BJ (cell line): ENCODE results near the gene NOX3. TPM values are rescaled to one million over a fixed set of nuclear protein-coding genes. Genes with fewer than 3 reads are reported as not detected.

ENCODE experiments used
- CTCF ChIA-PET: fragments of 350-600 bp; formaldehyde crosslinking; extraction: SDS; loops from one replicate; lab custom pipeline; 2021; ENCODE audit warnings: antibody characterized with exemption, inconsistent platforms; lab: Yijun Ruan, JAX
- POLR2A ChIA-PET: fragments of 300-600 bp; sonication (Branson Sonifier 250); formaldehyde crosslinking; extraction: SDS; loops from one replicate; lab custom pipeline; 2021; ENCODE audit warnings: antibody characterized with exemption; lab: Charles Lee
- DNase-seq: peaks from one replicate; pipeline ENCODE4 v3.0.0-alpha.2; 2011; ENCODE audit warnings: low read depth
- H3K27me3 ChIP-seq: 2 replicates; pipeline ENCODE4 v1.6.0; 2011; ENCODE audit warnings: low read length; ENCODE audit not compliant: control insufficient read depth, insufficient read depth
- H3K36me3 ChIP-seq: 2 replicates; pipeline ENCODE4 v1.5.1; 2011; ENCODE audit warnings: low read length; ENCODE audit not compliant: control insufficient read depth, insufficient read depth
- H3K4me3 ChIP-seq: 2 replicates; pipeline ENCODE4 v1.5.1; 2011; ENCODE audit warnings: low read depth, mild to moderate bottlenecking, control low read depth, low read length
- polyA plus RNA-seq: library from polyadenylated mRNA; depleted of rRNA; stranded (reverse); fragments of >200 nt; gene quantifications from 2 replicates; pipeline ENCODE4 v1.2.3, GENCODE V29; 2011
- TF ChIP-seq, protein P1 (sequence below): IDR thresholded peaks from 2 replicates; pipeline ENCODE4 v1.5.1; 2011; ENCODE audit warnings: low read depth, mild to moderate bottlenecking, control low read depth, inconsistent platforms, low read length, moderate library complexity; ENCODE audit not compliant: insufficient read depth

NOX3 gene
- polyA plus RNA-seq, 1 experiment: not detected

DNA sequence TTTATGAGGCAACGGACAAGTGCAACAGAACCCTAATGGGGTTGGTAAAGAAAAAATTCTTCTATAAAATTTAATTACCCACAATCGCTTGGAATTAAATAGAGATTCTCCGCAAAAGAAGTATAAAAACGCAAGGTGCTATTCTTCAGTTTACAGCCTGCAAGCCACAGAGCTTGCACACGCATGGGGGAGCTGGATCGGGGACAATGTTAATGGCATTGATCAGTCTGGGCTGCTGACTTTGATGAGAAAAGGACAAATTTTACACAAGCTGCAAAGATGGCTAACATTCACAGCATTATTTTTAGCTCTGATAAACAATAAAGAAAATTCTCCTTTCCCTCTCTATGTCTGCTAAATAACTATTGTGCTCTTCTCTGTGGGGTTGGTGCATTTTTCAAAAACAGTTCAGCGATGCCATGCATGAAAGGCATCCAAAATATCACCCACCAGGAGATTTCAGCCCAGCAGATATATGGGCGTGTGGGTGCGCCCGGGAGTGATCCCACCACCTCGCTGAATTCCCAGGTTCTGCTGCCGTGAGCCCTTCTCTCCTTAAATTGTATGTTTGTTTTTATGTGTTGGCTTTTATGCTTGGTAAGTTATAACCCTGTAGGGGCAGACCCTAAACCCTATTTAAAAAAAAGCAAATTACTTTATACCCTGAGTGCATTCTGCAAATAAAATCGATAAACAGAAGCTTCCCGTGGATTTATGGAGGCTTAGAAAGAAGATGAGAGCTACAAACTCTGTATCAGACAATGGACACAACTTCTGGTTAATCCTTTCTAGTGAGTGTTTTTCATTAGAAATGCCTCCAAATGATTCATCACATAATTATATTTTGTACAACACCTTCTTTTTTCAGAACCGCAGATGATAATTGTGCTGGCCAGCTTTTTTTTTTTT lies 55.6 kb downstream of the NOX3 start:
- Histone ChIP-seq H3K36me3 (no peaks in the 10 kb centered on the region), H3K4me3 (no peak overlapping the region), H3K27me3 (no peaks in the 10 kb centered on the region)
- TF ChIP-seq, protein P1, sequence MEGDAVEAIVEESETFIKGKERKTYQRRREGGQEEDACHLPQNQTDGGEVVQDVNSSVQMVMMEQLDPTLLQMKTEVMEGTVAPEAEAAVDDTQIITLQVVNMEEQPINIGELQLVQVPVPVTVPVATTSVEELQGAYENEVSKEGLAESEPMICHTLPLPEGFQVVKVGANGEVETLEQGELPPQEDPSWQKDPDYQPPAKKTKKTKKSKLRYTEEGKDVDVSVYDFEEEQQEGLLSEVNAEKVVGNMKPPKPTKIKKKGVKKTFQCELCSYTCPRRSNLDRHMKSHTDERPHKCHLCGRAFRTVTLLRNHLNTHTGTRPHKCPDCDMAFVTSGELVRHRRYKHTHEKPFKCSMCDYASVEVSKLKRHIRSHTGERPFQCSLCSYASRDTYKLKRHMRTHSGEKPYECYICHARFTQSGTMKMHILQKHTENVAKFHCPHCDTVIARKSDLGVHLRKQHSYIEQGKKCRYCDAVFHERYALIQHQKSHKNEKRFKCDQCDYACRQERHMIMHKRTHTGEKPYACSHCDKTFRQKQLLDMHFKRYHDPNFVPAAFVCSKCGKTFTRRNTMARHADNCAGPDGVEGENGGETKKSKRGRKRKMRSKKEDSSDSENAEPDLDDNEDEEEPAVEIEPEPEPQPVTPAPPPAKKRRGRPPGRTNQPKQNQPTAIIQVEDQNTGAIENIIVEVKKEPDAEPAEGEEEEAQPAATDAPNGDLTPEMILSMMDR: no peak
- ChIA-PET CTCF (interaction anchor here (0.6 to 1.0 kb wide), 2 partner anchors 95 to 129 kb away, joined by 3 read pairs; no protein-coding TSS in a partner anchor), POLR2A (no interaction called here)
- DNase-seq: no peak

DNA sequence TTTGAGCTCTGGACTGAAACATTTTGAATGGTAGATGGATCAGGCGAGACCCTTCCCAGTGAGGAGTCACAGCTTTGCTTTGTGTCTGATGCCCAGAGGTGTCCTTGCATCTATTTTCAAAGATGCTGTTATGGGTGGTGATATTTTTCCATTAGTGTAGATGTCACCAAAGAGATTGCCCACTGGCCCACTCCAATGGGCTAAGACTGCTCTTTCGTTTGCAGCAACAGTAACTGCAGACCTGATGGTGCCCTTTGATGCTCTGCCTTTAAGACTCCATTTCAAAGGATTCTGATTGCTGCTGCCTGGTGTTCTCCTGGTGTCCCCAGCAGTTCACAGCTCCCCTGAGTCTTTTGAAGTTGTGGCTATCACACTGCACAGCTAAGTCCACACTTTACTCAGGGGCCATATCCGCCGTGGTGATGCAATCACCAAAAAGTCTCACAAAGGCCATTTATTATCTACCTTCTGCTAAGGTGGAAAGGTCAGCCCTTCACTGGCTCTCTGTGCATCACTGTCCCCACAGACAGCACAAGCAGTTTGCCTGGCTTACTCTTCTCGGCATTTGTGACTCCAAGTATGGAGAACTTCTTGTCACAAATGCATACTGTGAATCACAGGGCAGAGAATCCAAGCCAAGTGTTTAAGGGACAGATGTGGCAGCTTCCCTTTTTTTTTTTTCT lies 56.4 kb downstream of the NOX3 start:
- no peak for DNase-seq
- H3K36me3 ChIP-seq: no peaks in the 10 kb centered on the region
- H3K27me3 ChIP-seq: no peaks in the 10 kb centered on the region
- ChIA-PET CTCF (interaction anchor here (1.1 to 1.2 kb wide), 3 partner anchors 11 to 15 kb away, joined by 3 to 5 read pairs (median 3); no protein-coding TSS in a partner anchor), POLR2A (no interaction called here)
- TF ChIP-seq, protein P1: no peak
- no peak overlapping the region for H3K4me3 ChIP-seq

DNA sequence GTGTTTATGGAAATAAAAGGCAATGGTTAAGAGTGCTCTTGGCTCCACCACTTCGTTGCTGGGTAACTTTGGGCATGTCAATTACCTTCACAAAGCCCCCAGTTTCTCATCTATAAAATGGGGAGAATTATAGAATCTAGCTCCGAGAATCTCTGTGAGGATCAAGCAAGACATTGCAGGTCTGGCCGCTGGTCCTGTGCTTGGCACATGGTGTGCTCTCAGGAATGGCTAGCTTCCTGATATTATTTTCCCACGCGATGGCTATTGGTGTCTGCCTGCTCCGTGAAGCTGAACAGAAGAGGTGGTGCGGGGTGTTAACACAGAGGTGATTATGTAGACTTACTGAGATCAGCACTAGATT lies 57.0 kb downstream of the NOX3 start:
- CTCF ChIA-PET: interaction anchor here (0.7 to 1.2 kb wide), 4 partner anchors 12 to 82 kb away, joined by 3 to 5 read pairs (median 4); no protein-coding TSS in a partner anchor

DNA sequence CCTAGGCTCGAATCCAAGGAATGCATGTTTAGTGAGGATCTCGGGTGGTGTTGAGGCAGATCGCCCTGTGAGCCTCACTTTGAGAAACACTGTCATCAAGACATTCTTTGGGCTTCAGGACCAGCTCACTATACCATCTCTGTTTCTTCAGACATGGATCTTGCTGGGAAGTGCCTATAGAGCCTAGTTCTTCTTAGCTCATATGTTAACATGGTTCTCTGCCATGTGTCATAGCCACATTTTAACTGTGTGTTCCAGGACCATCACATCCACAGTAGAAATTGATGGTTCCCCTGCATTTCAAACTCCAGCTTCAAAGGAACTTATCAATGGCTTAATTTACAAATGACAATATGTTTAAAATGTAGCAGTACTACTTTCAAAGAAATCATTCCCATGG lies 57.4 kb downstream of the NOX3 start:
- POLR2A ChIA-PET: no interaction called here
- no peak for DNase-seq
- TF ChIP-seq, protein P1: no peak
- no peak overlapping the region for H3K4me3 ChIP-seq
- CTCF ChIA-PET: interaction anchor here (0.7 to 1.2 kb wide), 4 partner anchors 12 to 81 kb away, joined by 3 to 5 read pairs (median 4); no protein-coding TSS in a partner anchor
- H3K36me3 ChIP-seq: no peaks in the 10 kb centered on the region
- no peaks in the 10 kb centered on the region for H3K27me3 ChIP-seq

More for the DNA sequence above, 57.0 kb downstream of the NOX3 start:
- Histone ChIP-seq H3K4me3 (no peak overlapping the region), H3K27me3 (no peaks in the 10 kb centered on the region), H3K36me3 (no peaks in the 10 kb centered on the region)
- POLR2A ChIA-PET: no interaction called here
- DNase-seq: no peak
- TF ChIP-seq, protein P1: no peak

DNA sequence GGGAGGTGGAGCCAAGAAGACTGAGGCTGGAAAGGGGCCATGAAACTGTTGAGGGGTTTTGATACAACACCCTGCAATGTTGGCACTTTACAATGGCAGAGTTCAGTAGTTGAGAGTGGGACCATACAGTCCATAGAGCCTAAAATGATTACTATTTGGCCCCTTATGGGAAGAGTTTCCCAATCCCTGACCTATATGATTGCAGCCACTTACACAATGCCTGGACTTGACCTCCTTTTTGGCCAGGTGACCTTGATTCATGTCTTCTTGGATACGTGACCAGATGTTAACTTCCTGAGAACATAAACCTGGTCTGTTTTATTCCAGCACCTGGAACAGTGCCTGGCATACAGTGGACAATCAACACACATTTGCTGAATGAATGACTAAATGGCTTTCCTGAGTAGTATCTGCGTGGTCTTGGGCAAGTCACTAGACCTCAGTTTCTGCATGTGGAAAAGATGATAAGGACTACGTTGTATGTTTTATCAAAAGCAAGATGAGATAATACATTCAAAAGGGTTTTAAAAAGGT lies 58.4 kb downstream of the NOX3 start:
- DNase-seq: no peak
- ChIA-PET POLR2A (no interaction called here), CTCF (interaction anchor here (0.5 kb wide), 1 partner anchor 16 kb away, joined by 3 read pairs; no protein-coding TSS in a partner anchor)
- Histone ChIP-seq H3K27me3 (no peaks in the 10 kb centered on the region), H3K4me3 (no peak overlapping the region), H3K36me3 (no peaks in the 10 kb centered on the region)
- TF ChIP-seq, protein P1: no peak
